Ovary (tissue), 9 donors: Measurements from ENCODE around the gene MBD3. TPM values are rescaled to one million over a fixed set of nuclear protein-coding genes. Genes with fewer than 3 reads are reported as not detected.

Source experiments
- DNase-seq, 5 donors: peaks; one replicate each; pipeline ENCODE4 v3.0.0-alpha.2; 2019 to 2020
- H3K27ac ChIP-seq, 2 donors: fragments of 200-600 bp; one replicate each; pipeline versions ENCODE4 v1.5.1 to v1.8.0; 2019 to 2022
- H3K27me3 ChIP-seq: fragments of 200-600 bp; one replicate; pipeline ENCODE4 v1.8.0; 2022
- H3K36me3 ChIP-seq: fragments of 200-600 bp; sonication (generic); one replicate; pipeline ENCODE4 v1.5.1; 2019
- H3K4me1 ChIP-seq: one replicate; pipeline ENCODE4 v1.8.1; 2013; ENCODE audit warnings: mild to moderate bottlenecking, moderate library complexity; ENCODE audit not compliant: insufficient read depth
- H3K4me3 ChIP-seq: fragments of 200-600 bp; sonication (generic); one replicate; pipeline ENCODE4 v1.5.1; 2017
- H3K9me3 ChIP-seq, 2 donors: fragments of 200-600 bp in 1 of 2; sonication (generic) in 1 of 2; one replicate each; pipeline versions ENCODE4 v1.5.1 to v1.8.1; 2013 to 2019; ENCODE audit warnings: mild to moderate bottlenecking in 1 of 2, moderate library complexity in 1 of 2
- CTCF ChIP-seq, 3 donors: fragments of 450-650 bp in 2 of 3; fragments of 200-600 bp in 1 of 3; IDR thresholded peaks; one replicate each; pipeline versions ENCODE4 v1.5.1 to v1.8.0; 2016 to 2022; ENCODE audit warnings: antibody characterized with exemption in 3 of 3, mild to moderate bottlenecking in 1 of 3
- EP300 ChIP-seq: sonication (generic); formaldehyde crosslinking; IDR thresholded peaks from one replicate; pipeline ENCODE4 v1.6.1; 2017; ENCODE audit warnings: antibody characterized with exemption
- POLR2A ChIP-seq: fragments of 450-650 bp; IDR thresholded peaks from one replicate; pipeline ENCODE4 v1.6.1; 2017; ENCODE audit warnings: antibody characterized with exemption, mild to moderate bottlenecking, moderate library complexity
- WGBS, 3 donors: extraction: QIAGEN DNeasy Blood & Tissue Kit in 1 of 3; methylation state at CpG; one replicate each; pipeline versions ENCODE4 v1.1.5 to v1.1.7; 2013 to 2017; 5-methylcytosine and 5-hydroxymethylcytosine counted together
- intact Hi-C, 4 donors: fragments of 100-400 bp; cut with DNase I; formaldehyde crosslinking; loops; one replicate each; pipeline versions ENCODE4 v1.11.0 to v1.15.1; 2022 to 2023
- polyA plus RNA-seq, 2 donors: library from polyadenylated mRNA; stranded (reverse); fragments of 200-250 nt in 1 of 2; fragments of 350-450 nt in 1 of 2; fragmentation: Illumina TruSeq in 1 of 2; extraction: RNeasy Lipid Tissue Mini Kit (QIAGEN cat#74804) in 1 of 2; gene quantifications; one replicate each; pipeline ENCODE4 v1.2.3, GENCODE V29; 2013 to 2014
- total RNA-seq, 7 donors: library from RNA; depleted of rRNA in 2 of 7; stranded (reverse); fragments of >200 nt in 2 of 7; fragmentation: NEBNext Ultra II Directional in 3 of 7; extraction: Animal tissue kit (Norgen Biotek cat#: 25700) in 3 of 7; gene quantifications; one replicate each; pipeline versions ENCODE4 v1.1.0 to v1.2.4, GENCODE V29; 2016 to 2023
- donor health status: DM: no; HTN: no; CAD: no; lungs with moderate emphysema.
- donor health status: DM: no; HTN: no; CAD: no.
- donor health status: Bipolar disorder and iron deficiency.
- donor health status: DM: yes; HTN: yes; CAD: no.
- donor health status: DM: no; HTN: no; CAD: no.
- donor health status: DM: yes; HTN: yes; CAD: no.

The MBD3 gene
- total and polyA plus RNA-seq, 9 donors = 2.1 to 94.7 (median 74.3) TPM

GRCh38 chr19:1610579-1610978 lies 17.9 kb upstream of the MBD3 start:
- intact Hi-C loops = no loop called here
- no peak for TF ChIP-seq POLR2A
- no peak for TF ChIP-seq EP300
- TF ChIP-seq CTCF (IDR thresholded peaks at IDR 0.05) = no peak
- H3K36me3 ChIP-seq = no peaks in the 10 kb centered on the region
- H3K9me3 ChIP-seq = no peaks in the 10 kb centered on the region
- DNase-seq = no peak
- H3K27ac ChIP-seq = no peak overlapping the region
- H3K4me1 ChIP-seq = peaks cover 4% of the 10 kb centered on the region
- no peak overlapping the region for H3K4me3 ChIP-seq
- no peaks in the 10 kb centered on the region for H3K27me3 ChIP-seq
- WGBS, 3 donors = 70 to 80% (median 76%) methylated on average over 11 of the region's 11 CpGs

GRCh38 chr19:1609680-1610474 lies 17.2 kb upstream of the MBD3 start:
- WGBS, 3 donors = 79 to 86% (median 81%) methylated on average over 16 of the region's 16 CpGs
- Histone ChIP-seq H3K4me3 (no peak overlapping the region), H3K27ac (no peak overlapping the region), H3K36me3 (no peaks in the 10 kb centered on the region), H3K27me3 (no peaks in the 10 kb centered on the region), H3K4me1 (peaks cover 4% of the 10 kb centered on the region), H3K9me3 (no peaks in the 10 kb centered on the region)
- intact Hi-C loops = loop anchor here in 2 of 4 donors (5.0 kb wide), 2 partner anchors 37 to 42 kb away; partner anchors contain the start of gene TCF3 (in 1 of the 2)
- no peak for DNase-seq
- TF ChIP-seq EP300 (no peak), POLR2A (no peak), CTCF (IDR thresholded peaks at IDR 0.05) (no peak)

GRCh38 chr19:1609103-1609396 lies 16.4 kb upstream of the MBD3 start:
- intact Hi-C loops = loop anchor here in 2 of 4 donors (5.0 kb wide), 2 partner anchors 38 to 43 kb away; partner anchors contain the start of gene TCF3 (in 1 of the 2)
- H3K27ac ChIP-seq = no peak overlapping the region
- peaks cover 9% of the 10 kb centered on the region for H3K4me1 ChIP-seq
- H3K9me3 ChIP-seq = no peaks in the 10 kb centered on the region
- 36 to 42% (median 38%) methylated on average over 10 of the region's 10 CpGs for WGBS, 3 donors
- H3K36me3 ChIP-seq = no peaks in the 10 kb centered on the region
- H3K27me3 ChIP-seq = no peaks in the 10 kb centered on the region
- no peak for DNase-seq
- TF ChIP-seq CTCF (IDR thresholded peaks at IDR 0.05) (no peak), EP300 (no peak), POLR2A (no peak)
- H3K4me3 ChIP-seq = no peak overlapping the region

- Histone ChIP-seq H3K4me1 (peaks cover 14% of the 10 kb centered on the region), H3K36me3 (no peaks in the 10 kb centered on the region), H3K4me3 (no peak overlapping the region), H3K27me3 (no peaks in the 10 kb centered on the region), H3K9me3 (no peaks in the 10 kb centered on the region), H3K27ac (no peak overlapping the region)
- 55 to 68% (median 59%) methylated on average over 22 to 23 of the region's 23 CpGs for WGBS, 3 donors
- intact Hi-C loops = loop anchor here in 2 of 4 donors (5.0 kb wide), 2 partner anchors 39 to 44 kb away; partner anchors contain the start of gene TCF3 (in 1 of the 2)
- DNase-seq = peak in 1 of 5 donors; percentile 29
- TF ChIP-seq CTCF (IDR thresholded peaks at IDR 0.05) (no peak), POLR2A (no peak), EP300 (no peak)
These were observed 15.9 kb upstream of the MBD3 start for GRCh38 chr19:1608359-1609102.
